AG08395 (cell line): ENCODE results near the gene RBM15.
A peak's percentile ranks its signal among the peaks of the same experiment; 100 is the strongest.

Source experiments
- DNase-seq: peaks from one replicate; pipeline ENCODE4 v3.0.0; 2012; ENCODE audit warnings: mixed read lengths, low spot score

Gene RBM15

GRCh38 chr1:110338886-110339406, at the start of gene RBM15:
Gene RBM15, plus strand, starts transcription at chr1:110339377. Its CDS starts 29 bp downstream, at chr1:110339406.
- peak; percentile 99 for DNase-seq

DNA sequence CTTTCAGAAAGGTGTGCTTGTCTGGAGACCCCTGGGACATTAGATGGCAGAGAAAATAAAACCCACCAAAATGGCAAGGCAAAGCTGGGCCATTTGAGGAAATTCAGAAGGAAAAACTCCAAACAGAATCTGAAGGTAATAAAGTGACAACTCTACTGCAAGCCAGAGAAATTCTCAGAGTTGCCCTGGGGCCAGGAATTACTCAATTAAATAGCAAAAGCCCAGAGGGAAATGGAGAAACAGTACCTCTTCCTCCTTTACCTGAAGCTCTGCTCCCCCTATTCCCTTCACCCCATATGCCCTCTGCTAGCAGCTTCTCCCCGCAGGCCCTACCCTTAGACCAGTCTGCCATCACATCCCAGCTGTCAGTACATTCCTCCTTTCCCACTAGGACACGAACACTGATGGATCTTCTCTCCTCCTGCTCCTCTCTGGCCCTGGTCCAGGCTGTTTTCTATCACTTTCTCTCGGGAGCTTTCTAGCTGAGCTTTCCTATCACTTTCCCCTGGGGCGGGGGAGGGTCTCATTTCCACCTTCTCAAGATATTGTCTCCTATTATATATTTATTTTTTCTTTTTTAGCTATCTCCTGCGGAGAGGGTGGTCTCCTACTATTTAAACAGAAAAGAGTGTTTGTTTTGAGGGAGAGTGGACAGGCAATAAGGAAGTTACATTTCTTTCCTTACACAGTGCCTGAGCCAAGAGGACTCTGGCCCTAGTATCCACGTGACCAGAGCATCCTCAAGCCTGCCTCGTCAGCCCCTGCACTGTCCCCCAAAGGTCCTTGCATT, 47.7 kb upstream of the RBM15 start:
- peak; percentile 22 for DNase-seq

DNA sequence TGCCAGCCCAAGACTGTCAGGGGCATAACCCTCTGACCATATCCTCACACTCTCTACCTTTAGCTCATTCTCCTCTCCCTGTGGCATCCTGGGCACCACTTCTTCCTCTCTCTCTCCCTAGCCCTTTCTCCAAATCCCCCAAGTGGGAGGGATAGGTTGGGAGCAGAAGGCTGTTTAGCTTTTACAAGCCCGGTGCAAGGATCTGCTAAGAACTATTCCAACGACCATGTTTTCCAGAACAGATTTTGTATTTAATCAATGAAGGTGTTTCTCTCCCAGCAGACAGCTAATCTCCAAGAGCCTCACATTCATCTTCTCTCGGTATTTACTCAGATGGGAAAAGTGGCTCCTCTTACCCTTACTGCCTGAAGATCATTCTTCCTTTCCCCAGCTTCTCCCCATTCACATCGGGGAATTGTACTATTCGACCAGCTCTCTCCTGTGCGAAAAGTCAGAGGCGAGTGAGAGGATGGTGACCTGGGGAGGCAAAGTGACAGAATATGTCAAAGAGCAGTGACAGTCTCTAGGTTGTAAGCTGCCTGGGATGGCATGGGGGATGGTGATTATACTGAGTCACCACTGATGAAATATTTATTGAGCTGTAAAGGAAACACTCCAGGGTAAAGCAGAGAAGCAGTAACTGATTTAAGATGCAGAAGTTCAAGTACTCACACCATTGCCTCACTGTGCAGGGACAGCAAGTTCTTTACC, 47.0 kb upstream of the RBM15 start:
- peak; percentile 67 for DNase-seq

DNA sequence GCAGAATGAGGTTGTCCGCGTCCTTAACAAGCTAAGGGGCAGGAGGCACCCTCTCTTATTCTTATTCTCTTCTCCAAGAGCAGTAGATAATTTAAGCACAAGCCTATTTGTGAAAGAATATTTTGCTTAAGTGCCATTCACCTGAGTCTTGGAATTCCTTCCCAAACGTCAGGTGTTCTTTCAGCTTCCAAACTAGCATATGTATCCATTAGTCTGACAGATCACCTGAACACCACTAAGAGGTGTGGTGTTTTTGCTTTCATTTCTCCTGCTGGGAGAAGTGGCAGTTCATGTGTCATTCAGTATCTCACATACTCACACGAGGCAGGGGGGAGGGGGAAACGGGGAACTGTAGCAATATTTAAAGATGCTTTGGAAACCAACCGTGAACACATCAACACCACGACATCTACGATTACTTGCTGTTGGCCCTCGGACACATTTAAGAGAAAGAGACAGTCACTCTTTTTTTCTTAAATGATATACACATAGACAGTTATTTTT, 45.5 kb upstream of the RBM15 start:
- DNase-seq = no peak

- DNase-seq = no peak
Observed at GRCh38 chr1:110294308-110294707, 44.9 kb upstream of the RBM15 start.

DNA sequence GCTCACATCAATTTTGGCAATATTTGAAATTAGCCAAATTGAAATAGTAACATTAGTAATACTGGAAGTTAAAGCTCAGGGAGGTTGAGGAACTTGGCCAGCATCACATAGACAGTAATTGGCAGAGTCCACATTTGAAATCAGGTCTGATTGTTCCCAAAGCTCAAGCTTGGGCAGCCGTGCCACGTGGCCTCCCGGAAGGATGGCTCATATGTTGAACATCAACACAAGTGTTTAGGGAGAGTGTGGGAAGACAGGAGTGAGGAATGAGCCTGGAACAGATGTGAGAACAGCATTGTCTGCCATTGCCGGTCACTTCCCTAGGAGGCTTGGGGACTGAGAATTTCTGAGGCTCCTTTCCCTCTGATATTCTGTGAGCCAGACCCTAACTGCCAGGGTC, 40.2 kb upstream of the RBM15 start:
- DNase-seq = peak; percentile 57

GRCh38 chr1:110300412-110301085, 38.6 kb upstream of the RBM15 start:
- no peak for DNase-seq

DNA sequence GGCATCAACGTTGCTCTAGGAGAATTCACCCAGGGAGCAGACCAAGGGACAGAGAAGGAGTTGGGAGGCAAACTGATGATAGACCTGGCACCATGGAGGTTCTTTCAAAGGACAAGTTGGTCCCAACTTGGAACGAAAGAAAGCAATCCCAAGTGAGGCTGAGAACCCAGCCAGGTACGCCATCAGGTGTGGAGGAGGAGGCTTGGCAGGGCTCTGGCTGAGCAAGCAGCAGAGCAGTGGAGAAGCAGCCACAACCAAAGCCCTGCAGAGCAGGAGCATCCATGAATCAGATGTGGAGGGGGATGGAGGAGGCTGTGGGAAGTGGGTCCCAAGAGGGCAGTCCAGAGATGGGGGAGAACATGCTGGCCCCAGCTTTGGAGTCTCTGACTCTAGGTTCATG, 36.3 kb upstream of the RBM15 start:
- no peak for DNase-seq

- DNase-seq = no peak
Observed at GRCh38 chr1:110305900-110306420, 33.2 kb upstream of the RBM15 start.

DNA sequence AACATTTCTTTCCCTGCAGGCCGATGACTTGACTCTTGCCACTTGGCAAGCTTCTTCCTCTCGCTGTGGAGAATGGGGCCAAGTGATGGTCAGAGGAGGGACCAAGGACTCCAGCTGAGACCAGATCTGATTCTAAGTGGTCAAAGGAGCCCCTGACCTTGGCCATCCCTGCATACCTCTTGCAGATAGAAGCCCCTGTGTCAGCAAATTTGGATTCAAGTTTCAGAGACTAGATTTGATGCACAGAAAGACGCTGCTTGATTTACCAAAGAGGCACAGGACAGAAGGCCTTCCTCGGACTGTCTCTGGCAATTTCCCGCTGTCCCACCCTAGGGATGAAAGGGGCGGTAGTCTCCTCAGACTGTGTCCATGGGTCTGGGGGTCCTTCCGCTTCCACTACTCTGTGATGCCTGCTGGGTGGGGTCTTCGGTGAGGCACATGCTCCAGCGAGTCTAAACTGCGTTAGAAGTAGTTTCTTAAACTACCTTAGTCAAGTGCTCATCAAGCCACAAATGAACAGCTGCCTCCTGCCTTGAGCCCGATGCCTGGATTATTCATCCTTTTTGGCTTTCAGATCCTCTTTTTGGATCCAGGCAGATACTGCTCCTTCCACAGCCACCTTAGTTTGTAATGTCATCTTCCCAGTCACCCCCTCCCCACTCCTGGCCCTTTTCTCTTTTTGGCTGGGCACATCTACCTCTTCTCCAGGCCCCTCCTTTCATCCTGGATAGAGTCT, 31.8 kb upstream of the RBM15 start:
- DNase-seq = peak; percentile 19

GRCh38 chr1:110308247-110308646, 30.9 kb upstream of the RBM15 start:
- DNase-seq = peak; percentile 66

DNA sequence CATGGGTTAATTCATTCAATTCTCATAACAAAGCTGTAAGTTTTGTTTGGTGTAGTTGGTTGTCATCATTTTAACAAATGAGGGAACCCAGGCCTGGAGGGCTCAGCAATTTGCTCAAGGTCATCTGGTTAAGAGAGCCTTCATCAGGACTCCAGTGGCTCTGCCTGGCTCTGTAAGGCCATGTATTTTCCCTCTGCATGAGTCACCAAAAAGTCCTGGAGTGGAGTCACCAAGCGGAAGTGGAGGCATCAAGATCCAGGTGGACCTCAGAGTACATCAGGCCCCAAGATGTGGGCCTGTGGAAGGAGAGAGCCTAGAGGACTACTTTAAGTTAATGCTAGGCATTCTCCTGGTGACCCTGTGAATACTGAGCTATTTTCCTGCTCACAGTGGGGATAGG, 30.0 kb upstream of the RBM15 start:
- peak; percentile 51 for DNase-seq

DNA sequence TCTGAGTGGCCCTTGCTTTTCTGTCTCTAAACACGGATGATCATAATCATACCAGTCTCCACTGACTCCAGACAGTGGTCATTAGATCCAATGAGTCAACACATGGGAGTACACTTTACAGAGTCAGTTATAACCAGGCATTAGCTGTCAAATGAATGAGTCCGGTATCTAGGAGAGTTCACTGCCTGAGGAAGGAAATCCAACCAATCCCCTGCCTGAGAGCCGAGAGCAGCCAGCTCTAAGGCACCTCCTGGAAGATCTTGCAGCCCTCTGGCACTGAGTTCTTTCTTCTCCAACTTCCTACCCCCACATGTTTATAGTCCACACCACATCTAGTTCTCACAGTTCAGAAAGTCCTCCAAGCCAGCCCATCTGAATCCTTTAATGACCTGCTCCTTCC, 29.4 kb upstream of the RBM15 start:
- DNase-seq = peak; percentile 81

DNA sequence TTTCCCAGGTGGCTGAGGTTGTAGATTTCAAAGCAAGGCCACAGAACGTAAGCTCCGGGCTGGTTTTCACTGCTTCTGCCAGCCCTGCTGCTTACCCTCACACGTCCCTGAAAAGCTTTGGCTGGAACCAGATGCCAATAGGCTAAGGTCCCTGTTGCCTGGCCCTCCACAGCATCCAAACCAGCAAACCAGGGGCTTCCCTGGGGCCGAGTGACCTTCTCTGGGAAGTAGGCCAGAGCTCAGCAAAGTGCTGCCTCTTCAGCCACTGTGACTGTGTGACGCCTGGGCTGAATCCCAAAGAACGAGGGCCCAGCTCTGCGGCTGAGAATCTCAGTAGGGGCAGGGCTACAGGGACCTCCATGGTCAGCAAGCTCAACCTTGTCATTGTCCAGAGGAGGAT, 28.9 kb upstream of the RBM15 start:
- DNase-seq = no peak

DNA sequence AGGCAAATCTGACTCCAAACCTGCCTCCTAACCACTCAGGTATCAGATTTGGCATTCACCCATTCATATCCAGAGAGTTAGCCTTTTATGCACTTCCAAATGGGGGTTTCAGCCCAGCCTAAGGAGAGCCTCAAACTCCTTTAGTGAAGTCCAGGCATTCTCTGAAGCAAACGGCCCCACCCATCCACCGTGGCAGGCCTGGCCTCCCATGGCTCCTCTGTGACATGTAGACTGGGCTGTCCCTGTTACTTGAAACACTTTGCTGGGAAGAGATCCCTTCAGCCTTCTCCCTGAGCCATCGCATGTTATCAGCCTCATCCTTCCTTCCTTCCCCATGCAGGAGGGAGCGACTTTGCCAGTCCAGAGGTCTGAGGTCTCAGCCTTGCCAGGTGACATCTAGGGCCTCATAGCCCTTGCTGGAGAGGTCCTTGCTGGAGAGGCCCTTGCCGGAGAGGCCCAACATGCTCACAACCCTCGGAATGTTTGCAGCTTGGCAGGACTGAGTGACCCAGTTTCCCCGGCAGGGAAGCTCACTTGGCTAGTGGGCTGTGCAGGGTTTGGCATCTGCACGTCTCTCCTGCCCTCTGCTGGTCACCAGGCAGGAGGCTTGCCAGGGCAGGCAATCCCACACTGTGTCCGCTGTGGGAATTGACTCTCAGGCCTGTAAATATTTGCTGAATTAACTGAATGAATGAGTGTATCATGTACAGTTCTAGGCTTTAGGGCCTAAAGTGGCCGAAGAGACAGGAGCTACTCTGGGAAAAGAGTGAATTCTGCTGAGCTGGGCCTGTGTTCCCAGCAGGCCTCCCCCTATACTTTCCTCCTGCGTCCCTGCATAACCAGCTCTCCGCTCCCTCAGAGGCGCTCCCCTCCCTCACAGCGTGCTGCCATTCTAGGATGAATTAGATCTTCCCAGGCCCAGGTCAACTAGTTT, 26.7 kb upstream of the RBM15 start:
- DNase-seq = peak; percentile 87

DNA sequence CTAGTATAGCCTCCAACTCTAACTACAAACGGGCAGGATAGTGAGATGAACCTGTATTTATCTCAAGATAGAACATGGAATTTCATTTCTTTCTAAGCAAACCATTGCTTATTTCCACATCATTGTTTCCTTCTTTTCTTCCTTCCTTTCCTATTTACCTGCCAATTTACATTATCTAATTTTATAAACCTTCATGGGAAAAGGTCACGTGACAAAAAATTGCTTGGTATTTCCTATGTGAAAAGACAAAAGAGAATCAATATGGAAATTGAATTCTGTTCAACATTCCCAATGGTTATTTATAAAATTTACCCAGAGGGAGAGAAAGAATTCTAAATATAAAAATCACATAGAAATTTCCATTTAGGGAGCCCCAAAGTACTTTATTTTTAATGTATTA, 22.4 kb upstream of the RBM15 start:
- DNase-seq = no peak

GRCh38 chr1:110318046-110318445, 21.1 kb upstream of the RBM15 start:
- DNase-seq = no peak

DNA sequence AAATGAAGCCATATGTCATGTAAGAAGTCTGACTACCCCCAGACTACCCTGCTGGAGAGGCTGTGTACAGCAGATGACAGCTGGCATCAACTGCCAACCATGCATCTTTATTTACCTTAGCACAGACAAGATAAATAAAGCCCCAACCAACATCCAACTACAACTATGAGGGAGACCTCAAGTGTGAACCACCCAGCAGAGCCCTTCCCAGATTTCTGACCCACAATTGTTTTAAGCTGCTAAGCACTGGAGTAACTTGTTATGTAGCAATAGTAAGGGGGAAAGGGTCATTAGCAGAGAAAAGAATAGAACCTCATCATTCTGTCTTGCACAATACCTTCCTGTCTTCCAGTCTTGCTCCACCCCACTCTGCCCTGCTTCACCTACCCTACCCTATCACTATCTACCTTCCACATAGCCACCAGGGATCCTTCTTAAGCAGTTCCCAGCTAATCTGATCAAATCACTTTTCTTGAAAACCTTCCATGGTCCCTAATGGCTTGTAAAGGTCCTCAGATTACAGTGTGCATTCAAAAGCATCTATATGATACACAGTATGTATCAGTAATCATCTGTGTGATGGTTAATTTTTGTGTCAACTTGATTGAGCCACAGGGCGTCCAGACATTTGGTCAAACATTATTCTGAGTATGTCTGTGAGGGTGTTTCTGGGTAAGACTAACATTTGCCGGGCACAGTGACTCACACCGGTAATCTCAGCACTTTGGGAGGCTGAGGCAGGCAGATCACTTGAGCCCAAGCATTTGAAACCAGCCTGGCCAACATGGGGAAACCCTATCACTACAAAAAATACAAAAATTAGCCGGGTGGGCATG, 19.6 kb upstream of the RBM15 start:
- no peak for DNase-seq

- no peak for DNase-seq
Observed at GRCh38 chr1:110320168-110320518, 19.0 kb upstream of the RBM15 start.

GRCh38 chr1:110321045-110321444, 18.1 kb upstream of the RBM15 start:
- DNase-seq = no peak
